Breast epithelium (tissue), 3 donors: ENCODE data around the gene RORB.

Source experiments
- POLR2A ChIP-seq: fragments of 450-650 bp; IDR thresholded peaks from one replicate; pipeline ENCODE4 v1.6.1; 2016; ENCODE audit warnings: antibody characterized with exemption, mild to moderate bottlenecking, moderate library complexity
- POLR2AphosphoS5 ChIP-seq, 3 donors: sonication (generic); formaldehyde crosslinking; IDR thresholded peaks; one replicate each; pipeline ENCODE4 v1.6.1; 2017; ENCODE audit warnings: antibody characterized with exemption in 3 of 3
- TF ChIP-seq, protein P1 (sequence below), 3 donors: fragments of 450-650 bp; IDR thresholded peaks; one replicate each; pipeline ENCODE4 v1.5.1; 2016 to 2017; ENCODE audit warnings: antibody characterized with exemption in 3 of 3, mild to moderate bottlenecking in 3 of 3, moderate library complexity in 3 of 3

DNA sequence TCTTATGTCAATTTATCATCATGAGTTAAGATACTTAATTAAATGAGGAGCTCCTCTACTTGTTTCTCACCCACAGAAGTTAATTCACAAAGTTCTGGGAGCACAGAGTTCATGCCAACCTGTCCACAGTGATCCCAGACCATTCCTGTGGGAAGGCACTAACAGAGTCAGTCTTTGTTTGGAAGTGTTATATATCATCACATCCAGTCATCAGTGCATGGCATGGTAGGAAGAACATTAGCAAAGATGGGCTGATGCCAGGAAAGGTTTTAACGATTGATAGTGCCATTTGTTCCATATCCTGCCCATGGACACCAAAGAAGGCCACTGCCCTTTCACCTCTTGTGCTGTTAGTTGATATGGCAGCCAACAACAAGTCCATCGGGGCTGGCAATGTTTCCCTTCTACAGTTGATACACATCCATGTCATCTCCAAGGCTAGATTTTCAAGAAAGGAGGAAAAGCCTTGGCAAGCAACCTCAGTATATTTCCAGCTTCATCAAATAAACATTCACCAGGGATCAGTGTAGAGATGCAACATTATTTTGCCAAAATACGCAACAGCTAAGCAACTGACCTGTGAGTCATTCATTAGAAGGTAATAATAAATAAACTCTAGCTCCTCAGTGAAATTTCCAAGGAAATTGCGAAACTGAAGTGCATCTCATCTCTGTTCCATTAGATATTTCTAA, 169.6 kb downstream of the RORB start:
- TF ChIP-seq POLR2A: no peak
- TF ChIP-seq, protein P1, sequence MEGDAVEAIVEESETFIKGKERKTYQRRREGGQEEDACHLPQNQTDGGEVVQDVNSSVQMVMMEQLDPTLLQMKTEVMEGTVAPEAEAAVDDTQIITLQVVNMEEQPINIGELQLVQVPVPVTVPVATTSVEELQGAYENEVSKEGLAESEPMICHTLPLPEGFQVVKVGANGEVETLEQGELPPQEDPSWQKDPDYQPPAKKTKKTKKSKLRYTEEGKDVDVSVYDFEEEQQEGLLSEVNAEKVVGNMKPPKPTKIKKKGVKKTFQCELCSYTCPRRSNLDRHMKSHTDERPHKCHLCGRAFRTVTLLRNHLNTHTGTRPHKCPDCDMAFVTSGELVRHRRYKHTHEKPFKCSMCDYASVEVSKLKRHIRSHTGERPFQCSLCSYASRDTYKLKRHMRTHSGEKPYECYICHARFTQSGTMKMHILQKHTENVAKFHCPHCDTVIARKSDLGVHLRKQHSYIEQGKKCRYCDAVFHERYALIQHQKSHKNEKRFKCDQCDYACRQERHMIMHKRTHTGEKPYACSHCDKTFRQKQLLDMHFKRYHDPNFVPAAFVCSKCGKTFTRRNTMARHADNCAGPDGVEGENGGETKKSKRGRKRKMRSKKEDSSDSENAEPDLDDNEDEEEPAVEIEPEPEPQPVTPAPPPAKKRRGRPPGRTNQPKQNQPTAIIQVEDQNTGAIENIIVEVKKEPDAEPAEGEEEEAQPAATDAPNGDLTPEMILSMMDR (IDR thresholded peaks at IDR 0.05): no peak
- peak in 1 of 3 donors; percentile 33 for TF ChIP-seq POLR2AphosphoS5 (IDR thresholded peaks at IDR 0.05)
